ENCODE measurements around the gene RRAGC.

DNA sequence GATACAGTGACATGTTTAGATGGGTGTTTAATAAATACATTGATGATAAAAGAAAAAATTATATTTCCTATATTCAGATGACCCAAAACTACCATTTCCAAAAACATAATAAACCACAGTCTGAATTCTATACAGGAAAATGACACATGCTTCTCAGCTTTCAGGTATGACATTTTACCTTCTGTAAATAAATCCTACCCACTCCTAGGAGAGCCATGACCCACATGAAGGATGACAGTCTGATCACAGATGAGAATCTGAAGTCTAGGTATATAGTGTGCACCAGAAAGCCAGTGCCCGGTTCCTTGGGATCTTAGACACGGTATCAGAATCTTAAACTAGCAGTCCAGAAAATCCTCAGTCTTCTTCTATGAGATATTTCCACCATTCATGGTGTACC lies 25.5 kb upstream of the RRAGC start:
- TF ChIP-seq, protein P1, sequence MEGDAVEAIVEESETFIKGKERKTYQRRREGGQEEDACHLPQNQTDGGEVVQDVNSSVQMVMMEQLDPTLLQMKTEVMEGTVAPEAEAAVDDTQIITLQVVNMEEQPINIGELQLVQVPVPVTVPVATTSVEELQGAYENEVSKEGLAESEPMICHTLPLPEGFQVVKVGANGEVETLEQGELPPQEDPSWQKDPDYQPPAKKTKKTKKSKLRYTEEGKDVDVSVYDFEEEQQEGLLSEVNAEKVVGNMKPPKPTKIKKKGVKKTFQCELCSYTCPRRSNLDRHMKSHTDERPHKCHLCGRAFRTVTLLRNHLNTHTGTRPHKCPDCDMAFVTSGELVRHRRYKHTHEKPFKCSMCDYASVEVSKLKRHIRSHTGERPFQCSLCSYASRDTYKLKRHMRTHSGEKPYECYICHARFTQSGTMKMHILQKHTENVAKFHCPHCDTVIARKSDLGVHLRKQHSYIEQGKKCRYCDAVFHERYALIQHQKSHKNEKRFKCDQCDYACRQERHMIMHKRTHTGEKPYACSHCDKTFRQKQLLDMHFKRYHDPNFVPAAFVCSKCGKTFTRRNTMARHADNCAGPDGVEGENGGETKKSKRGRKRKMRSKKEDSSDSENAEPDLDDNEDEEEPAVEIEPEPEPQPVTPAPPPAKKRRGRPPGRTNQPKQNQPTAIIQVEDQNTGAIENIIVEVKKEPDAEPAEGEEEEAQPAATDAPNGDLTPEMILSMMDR (IDR thresholded peaks at IDR 0.05) = no peak
- TF ChIP-seq POLR2A (IDR thresholded peaks at IDR 0.05) = no peak
